Measurements from ENCODE around the gene MGA. TPM values are rescaled to one million over a fixed set of nuclear protein-coding genes. Genes with fewer than 3 reads are reported as not detected.

Gene MGA
- total and polyA plus RNA-seq, 2 experiments from 2014 or later: 13.2 to 14.8 TPM

DNA sequence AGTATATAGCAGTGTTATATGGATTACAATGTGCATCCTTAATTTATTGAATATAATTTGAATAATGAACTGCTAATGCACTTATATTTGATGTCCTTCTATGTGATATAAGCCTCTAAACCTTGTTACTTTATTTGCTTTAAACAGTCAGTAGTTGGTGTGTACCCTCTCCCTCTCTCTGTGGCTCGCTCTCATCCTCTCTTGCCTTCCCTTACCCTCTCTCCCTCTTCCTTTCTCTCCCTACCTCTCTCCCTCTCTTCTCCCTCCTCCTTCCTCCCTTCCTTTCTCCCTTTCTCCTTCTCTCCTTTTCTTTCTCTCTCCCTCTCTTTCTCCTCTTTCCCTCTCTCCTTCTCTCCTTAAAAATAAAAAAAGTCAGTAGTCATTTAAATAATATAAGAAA is 28.9 kb downstream of the MGA start:
- 97 to 100% methylated on average over 1 of the region's 1 CpG for WGBS, 2 experiments (ENCODE audit: low coverage in 1 of 2, low lambda C conversion rate in 2 of 2, missing lambda C conversion rate in 2 of 2)
- no peaks in the 10 kb centered on the region for H3K9me2 ChIP-seq (ENCODE audit: insufficient read depth)

DNA sequence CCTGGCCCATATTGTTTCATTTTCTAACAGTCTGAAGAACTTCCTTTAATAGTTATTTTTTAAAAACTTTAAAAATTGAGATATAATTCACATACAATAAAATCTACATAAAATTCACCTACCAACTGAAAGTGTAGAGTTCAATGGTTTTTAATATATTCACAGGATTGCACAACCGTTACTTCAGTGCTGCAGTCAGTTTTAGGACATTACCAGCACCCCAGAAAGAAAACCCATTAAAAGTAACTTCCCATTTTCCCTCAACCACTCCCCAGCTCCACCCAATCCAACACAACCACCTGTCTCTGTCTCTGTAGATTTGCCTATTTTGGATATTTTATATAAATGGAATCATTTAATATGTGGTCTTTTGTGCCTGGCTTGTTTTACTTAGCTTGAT is 29.6 kb downstream of the MGA start:
- Histone ChIP-seq H4K20me1 (ENCODE audit: insufficient read depth) (peaks cover 17% of the 10 kb centered on the region; the same call in 1 of the 2 replicates), H2AFZ (no peak overlapping the region), H3K27ac (no peak overlapping the region), H3K9me3 (ENCODE audit: low read depth) (no peaks in the 10 kb centered on the region), H3F3A (ENCODE audit: insufficient read depth) (peaks cover 11% of the 10 kb centered on the region; the same call in 1 of the 2 replicates), H3K4me3 (no peak overlapping the region), H3K36me3 (ENCODE audit: low read depth) (no peaks in the 10 kb centered on the region), H3K9me2 (ENCODE audit: insufficient read depth) (no peaks in the 10 kb centered on the region), H3K9ac (no peak overlapping the region), H3K4me1 (ENCODE audit: insufficient read depth) (peaks cover 13% of the 10 kb centered on the region; the same call in 1 of the 2 replicates), H3K27me3 (replicated peaks; ENCODE audit: insufficient read depth) (no peaks in the 10 kb centered on the region), H3K79me2 (ENCODE audit: insufficient read depth) (peaks cover 100% of the 10 kb centered on the region), H3K4me2 (ENCODE audit: unreplicated experiment) (no peak overlapping the region)
- TF ChIP-seq EZH2 (IDR thresholded peaks at IDR 0.05; ENCODE audit: insufficient read depth, poor library complexity, severe bottlenecking) (no peak), EZH2phosphoT487 (IDR thresholded peaks at IDR 0.05; ENCODE audit: insufficient read depth, low read depth) (no peak)
- 98 to 100% methylated on average over 1 of the region's 1 CpG for WGBS, 2 experiments (ENCODE audit: low coverage in 1 of 2, low lambda C conversion rate in 2 of 2, missing lambda C conversion rate in 2 of 2)
- DNase-seq: peak; percentile 18
- in situ Hi-C loops (cut with MboI): no loop called here

More for the DNA sequence above, 28.9 kb downstream of the MGA start:
- peaks cover 100% of the 10 kb centered on the region for H3K79me2 ChIP-seq (ENCODE audit: insufficient read depth)
- no peak overlapping the region for H3K9ac ChIP-seq
- H3K27ac ChIP-seq: no peak overlapping the region
- no peak overlapping the region for H3K4me3 ChIP-seq
- in situ Hi-C loops (cut with MboI): no loop called here
- H3K4me1 ChIP-seq (ENCODE audit: insufficient read depth): peaks cover 13% of the 10 kb centered on the region; the same call in 1 of the 2 replicates
- no peaks in the 10 kb centered on the region for H3K9me3 ChIP-seq (ENCODE audit: low read depth)
- DNase-seq: no peak
- peaks cover 17% of the 10 kb centered on the region; the same call in 1 of the 2 replicates for H4K20me1 ChIP-seq (ENCODE audit: insufficient read depth)
- peaks cover 11% of the 10 kb centered on the region; the same call in 1 of the 2 replicates for H3F3A ChIP-seq (ENCODE audit: insufficient read depth)
- no peaks in the 10 kb centered on the region for H3K27me3 ChIP-seq (replicated peaks; ENCODE audit: insufficient read depth)
- no peaks in the 10 kb centered on the region for H3K36me3 ChIP-seq (ENCODE audit: low read depth)
- TF ChIP-seq EZH2phosphoT487 (IDR thresholded peaks at IDR 0.05; ENCODE audit: insufficient read depth, low read depth) (no peak), EZH2 (IDR thresholded peaks at IDR 0.05; ENCODE audit: insufficient read depth, poor library complexity, severe bottlenecking) (no peak)
- no peak overlapping the region for H3K4me2 ChIP-seq (ENCODE audit: unreplicated experiment)
- H2AFZ ChIP-seq: no peak overlapping the region

DNA sequence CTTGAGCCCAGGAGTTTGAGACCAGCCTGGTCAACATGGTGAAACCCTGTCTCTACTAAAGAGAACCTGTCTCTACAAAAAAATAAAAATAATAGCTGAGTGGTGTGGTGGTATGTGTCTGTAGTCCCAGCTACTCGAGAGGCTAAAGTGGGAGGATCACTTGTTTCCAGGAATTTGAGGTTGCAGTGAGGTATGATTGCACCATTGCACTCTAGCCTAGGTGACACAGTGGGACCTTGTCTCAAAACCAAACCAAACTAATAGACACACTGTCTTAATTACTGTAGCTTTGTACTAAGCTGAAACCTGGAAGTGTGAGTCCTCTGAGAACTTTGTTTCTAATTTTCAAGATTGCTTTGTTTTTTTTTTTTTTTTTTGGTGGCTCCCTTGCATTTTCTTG is 30.4 kb downstream of the MGA start:
- peaks cover 21% of the 10 kb centered on the region; the same call in 1 of the 2 replicates for H4K20me1 ChIP-seq (ENCODE audit: insufficient read depth)

DNA sequence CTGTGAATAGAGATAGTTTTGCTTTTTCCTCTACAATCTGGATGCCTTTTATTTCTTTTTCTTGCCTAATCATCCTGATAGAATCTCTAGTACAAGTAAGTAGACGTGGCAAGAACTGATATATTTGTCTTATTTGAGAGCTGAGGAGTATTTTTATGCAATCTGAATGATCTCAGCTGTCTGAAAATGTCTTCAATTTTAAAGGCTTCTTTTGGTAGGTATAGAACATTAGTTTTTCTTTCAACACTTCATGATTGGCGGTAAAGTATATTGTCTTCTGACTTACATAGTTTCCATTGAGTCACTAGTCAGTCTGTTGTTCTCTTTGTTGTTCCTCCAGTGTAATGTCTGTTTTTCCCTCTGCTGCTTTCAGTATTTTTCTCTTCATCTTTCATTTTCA is 31.3 kb downstream of the MGA start:
- no peaks in the 10 kb centered on the region for H3K27me3 ChIP-seq (replicated peaks; ENCODE audit: insufficient read depth)
- H3K36me3 ChIP-seq (ENCODE audit: low read depth): peaks cover 3% of the 10 kb centered on the region; the same call in 1 of the 2 replicates
- in situ Hi-C loops (cut with MboI): no loop called here
- no peak overlapping the region for H3K9ac ChIP-seq
- peak overlapping the region; percentile 26 for H3K27ac ChIP-seq
- H3F3A ChIP-seq (ENCODE audit: insufficient read depth): peaks cover 11% of the 10 kb centered on the region; the same call in 1 of the 2 replicates
- H3K4me2 ChIP-seq (ENCODE audit: unreplicated experiment): peak overlapping the region; percentile 38
- H3K4me1 ChIP-seq (ENCODE audit: insufficient read depth): peaks cover 13% of the 10 kb centered on the region; the same call in 1 of the 2 replicates
- H4K20me1 ChIP-seq (ENCODE audit: insufficient read depth): peaks cover 21% of the 10 kb centered on the region; the same call in 1 of the 2 replicates
- TF ChIP-seq EZH2 (IDR thresholded peaks at IDR 0.05; ENCODE audit: insufficient read depth, poor library complexity, severe bottlenecking) (no peak), EZH2phosphoT487 (IDR thresholded peaks at IDR 0.05; ENCODE audit: insufficient read depth, low read depth) (no peak)
- H3K9me2 ChIP-seq (ENCODE audit: insufficient read depth): no peaks in the 10 kb centered on the region
- H3K79me2 ChIP-seq (ENCODE audit: insufficient read depth): peaks cover 100% of the 10 kb centered on the region
- H3K4me3 ChIP-seq: no peak overlapping the region
- peak; percentile 42 for DNase-seq
- H3K9me3 ChIP-seq (ENCODE audit: low read depth): no peaks in the 10 kb centered on the region
- H2AFZ ChIP-seq: no peak overlapping the region
- 69 to 77% methylated on average over 2 of the region's 2 CpGs for WGBS, 2 experiments (ENCODE audit: low coverage in 1 of 2, low lambda C conversion rate in 2 of 2, missing lambda C conversion rate in 2 of 2)

More for the DNA sequence above, 30.4 kb downstream of the MGA start:
- no peak for TF ChIP-seq EZH2 (IDR thresholded peaks at IDR 0.05; ENCODE audit: insufficient read depth, poor library complexity, severe bottlenecking)
- no peak for TF ChIP-seq EZH2phosphoT487 (IDR thresholded peaks at IDR 0.05; ENCODE audit: insufficient read depth, low read depth)
- no peak overlapping the region for H3K9ac ChIP-seq
- H3K4me1 ChIP-seq (ENCODE audit: insufficient read depth): peaks cover 13% of the 10 kb centered on the region; the same call in 1 of the 2 replicates
- no peak overlapping the region for H2AFZ ChIP-seq
- DNase-seq: no peak
- H3K36me3 ChIP-seq (ENCODE audit: low read depth): no peaks in the 10 kb centered on the region
- 87 to 95% methylated on average over 1 of the region's 1 CpG for WGBS, 2 experiments (ENCODE audit: low coverage in 1 of 2, low lambda C conversion rate in 2 of 2, missing lambda C conversion rate in 2 of 2)
- no peak overlapping the region for H3K27ac ChIP-seq
- H3K4me3 ChIP-seq: no peak overlapping the region
- peaks cover 100% of the 10 kb centered on the region for H3K79me2 ChIP-seq (ENCODE audit: insufficient read depth)
- no peak overlapping the region for H3K4me2 ChIP-seq (ENCODE audit: unreplicated experiment)
- peaks cover 11% of the 10 kb centered on the region; the same call in 1 of the 2 replicates for H3F3A ChIP-seq (ENCODE audit: insufficient read depth)
- in situ Hi-C loops (cut with MboI): no loop called here
- H3K9me3 ChIP-seq (ENCODE audit: low read depth): no peaks in the 10 kb centered on the region
- H3K27me3 ChIP-seq (replicated peaks; ENCODE audit: insufficient read depth): no peaks in the 10 kb centered on the region
- H3K9me2 ChIP-seq (ENCODE audit: insufficient read depth): no peaks in the 10 kb centered on the region
